K562 (cell line): Measurements from ENCODE around the gene KIF25. TPM values are rescaled to one million over a fixed set of nuclear protein-coding genes. Genes with fewer than 3 reads are reported as not detected.

Experiments
- ATF1 ChIP-seq, 2 experiments: fragments of 450-650 bp in 1 of 2; IDR thresholded peaks; 2 replicates each; pipeline ENCODE4 v1.6.1; 2016; ENCODE audit warnings: missing compliant biosample characterization in 1 of 2, missing genetic modification characterization in 1 of 2
- CEBPG ChIP-seq, 3 experiments: fragments of 200-800 bp in 1 of 3; sonication (Bioruptor generic) in 1 of 3; sonication (generic) in 1 of 3; formaldehyde crosslinking in 1 of 3; IDR thresholded peaks in 2 of 3; conservative IDR thresholded peaks in 1 of 3; 2 replicates each; pipeline versions ENCODE4 v1.6.1 to v1.8.0; 2016 to 2022; ENCODE audit warnings: missing compliant biosample characterization in 2 of 3, missing genetic modification characterization in 2 of 3, mild to moderate bottlenecking in 1 of 3, missing genetic modification reagents in 1 of 3
- CTBP1 ChIP-seq: fragments of 450-650 bp; IDR thresholded peaks from 2 replicates; pipeline ENCODE4 v1.6.1; 2016; ENCODE audit warnings: borderline replicate concordance
- EGR1 ChIP-seq: fragments of 450-650 bp; conservative IDR thresholded peaks from 2 replicates; pipeline ENCODE4 v1.6.1; 2017; ENCODE audit warnings: mild to moderate bottlenecking
- FOSL1 ChIP-seq: fragments of 200-800 bp; sonication (Bioruptor generic); conservative IDR thresholded peaks from 2 replicates; pipeline ENCODE4 v1.6.1; 2016; ENCODE audit warnings: missing genetic modification characterization, missing compliant biosample characterization
- KLF1 ChIP-seq: fragments of 450-650 bp; IDR thresholded peaks from 2 replicates; pipeline ENCODE4 v1.6.1; 2016; ENCODE audit warnings: missing genetic modification characterization, missing compliant biosample characterization
- L3MBTL2 ChIP-seq: fragments of 450-650 bp; IDR thresholded peaks from 2 replicates; pipeline ENCODE4 v1.6.1; 2016; ENCODE audit warnings: mild to moderate bottlenecking, moderate library complexity
- LEF1 ChIP-seq: fragments of 450-650 bp; IDR thresholded peaks from 2 replicates; pipeline ENCODE4 v1.6.1; 2016; ENCODE audit warnings: mild to moderate bottlenecking
- MEIS2 ChIP-seq: fragments of 450-650 bp; IDR thresholded peaks from 2 replicates; pipeline ENCODE4 v1.6.1; 2014; ENCODE audit warnings: mild to moderate bottlenecking; ENCODE audit not compliant: partially characterized antibody
- MTA2 ChIP-seq: fragments of 450-650 bp; IDR thresholded peaks from 2 replicates; pipeline ENCODE4 v1.6.1; 2016; ENCODE audit warnings: low read depth
- MXI1 ChIP-seq: IDR thresholded peaks from 2 replicates; pipeline ENCODE4 v1.6.1; 2011; ENCODE audit warnings: low read depth, mild to moderate bottlenecking, improper control_type of control experiment, low read length
- NRF1 ChIP-seq, 2 experiments: fragments of 450-650 bp; IDR thresholded peaks in 1 of 2; conservative IDR thresholded peaks in 1 of 2; 2 replicates each; pipeline ENCODE4 v1.6.1; 2014; ENCODE audit warnings: mild to moderate bottlenecking in 2 of 2
- PATZ1 ChIP-seq: fragments of 250-450 bp; sonication (Bioruptor Pico); IDR thresholded peaks from 2 replicates; pipeline ENCODE4 v1.5.0; 2020; ENCODE audit warnings: mild to moderate bottlenecking, borderline replicate concordance
- TCFL5 ChIP-seq: fragments of 250-450 bp; sonication (Bioruptor Pico); conservative IDR thresholded peaks from 2 replicates; pipeline ENCODE4 v1.6.1; 2021; ENCODE audit warnings: mild to moderate bottlenecking, moderate library complexity, matching md5 sums
- TRIM24 ChIP-seq, 2 experiments: fragments of 450-650 bp; IDR thresholded peaks; 2 replicates each; pipeline ENCODE4 v1.6.1; 2016
- XRCC3 ChIP-seq: fragments of 450-650 bp; IDR thresholded peaks from 2 replicates; pipeline ENCODE4 v1.6.1; 2017; ENCODE audit warnings: mild to moderate bottlenecking, moderate library complexity
- ZNF165 ChIP-seq: fragments of 250-450 bp; sonication (Bioruptor Pico); IDR thresholded peaks from 2 replicates; pipeline ENCODE4 v1.4.0; 2020; ENCODE audit warnings: borderline replicate concordance
- ZNF316 ChIP-seq: fragments of 450-650 bp; IDR thresholded peaks from 2 replicates; pipeline ENCODE4 v1.6.1; 2016
- ZNF830 ChIP-seq: fragments of 250-450 bp; sonication (Bioruptor Pico); IDR thresholded peaks from 2 replicates; pipeline ENCODE4 v1.5.0; 2021; ENCODE audit warnings: mild to moderate bottlenecking
- polyA plus RNA-seq, 8 experiments: library from polyadenylated mRNA; depleted of rRNA in 4 of 8; stranded (reverse) in 5 of 8; unstranded in 3 of 8; fragments of >200 nt; fragmentation: Nextera tagmentation in 2 of 8; fragmentation: Illumina TruSeq in 1 of 8; extraction: Ambion mirVana in 2 of 8; extraction: Trizol in 1 of 8; gene quantifications; 2 replicates each; pipeline versions ENCODE4 v1.2.1 to v1.2.3, GENCODE V29; 2011 to 2014; ENCODE audit warnings: inconsistent platforms in 1 of 8, missing spikeins in 1 of 8
- total RNA-seq, 7 experiments: library from RNA; depleted of rRNA in 6 of 7; stranded (reverse); fragments of >200 nt in 6 of 7; fragmentation: Illumina TruSeq in 2 of 7; extraction: Trizol in 2 of 7; gene quantifications; 2 replicates each; pipeline versions ENCODE4 v1.2.1 to v1.2.3, GENCODE V29; 2011 to 2021; ENCODE audit warnings: low replicate concordance in 1 of 7
- TF ChIP-seq, protein P1 (sequence below): IDR thresholded peaks from 2 replicates; pipeline ENCODE4 v1.6.1; 2016; ENCODE audit warnings: missing genetic modification characterization, missing compliant biosample characterization
- TF ChIP-seq, protein P2 (sequence below): fragments of 250-450 bp; sonication (Bioruptor Pico); IDR thresholded peaks from 2 replicates; pipeline ENCODE4 v1.4.0; 2020; ENCODE audit warnings: borderline replicate concordance
- TF ChIP-seq, protein P3 (sequence below): sonication (generic); formaldehyde crosslinking; IDR thresholded peaks from 2 replicates; pipeline ENCODE4 v1.9.0; 2022; ENCODE audit warnings: mild to moderate bottlenecking, missing genetic modification reagents

The KIF25 gene
- total and polyA plus RNA-seq, 9 of the 15 experiments (the other 6 are each of a cell fraction or from before 2014, with no cell fraction given), result 0.04 to 0.49 (median 0.23) TPM; not detected in 5

GRCh38 chr6:168035661-168036545, 38.4 kb downstream of the KIF25 start (continued):
- TF ChIP-seq, protein P1, sequence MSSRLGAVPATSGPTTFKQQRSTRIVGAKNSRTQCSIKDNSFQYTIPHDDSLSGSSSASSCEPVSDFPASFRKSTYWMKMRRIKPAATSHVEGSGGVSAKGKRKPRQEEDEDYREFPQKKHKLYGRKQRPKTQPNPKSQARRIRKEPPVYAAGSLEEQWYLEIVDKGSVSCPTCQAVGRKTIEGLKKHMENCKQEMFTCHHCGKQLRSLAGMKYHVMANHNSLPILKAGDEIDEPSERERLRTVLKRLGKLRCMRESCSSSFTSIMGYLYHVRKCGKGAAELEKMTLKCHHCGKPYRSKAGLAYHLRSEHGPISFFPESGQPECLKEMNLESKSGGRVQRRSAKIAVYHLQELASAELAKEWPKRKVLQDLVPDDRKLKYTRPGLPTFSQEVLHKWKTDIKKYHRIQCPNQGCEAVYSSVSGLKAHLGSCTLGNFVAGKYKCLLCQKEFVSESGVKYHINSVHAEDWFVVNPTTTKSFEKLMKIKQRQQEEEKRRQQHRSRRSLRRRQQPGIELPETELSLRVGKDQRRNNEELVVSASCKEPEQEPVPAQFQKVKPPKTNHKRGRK (tag), result no peak
- TF ChIP-seq MEIS2 (peak; percentile 50), PATZ1 (CRISPR knock-in tag) (no peak), NRF1 (conservative IDR thresholded peaks at IDR 0.05 in 1 of 2, IDR thresholded peaks at IDR 0.05 in 1 of 2) (peak in 1 of 2 experiments; percentile 19; a peak in 1 of 4 replicates), EGR1 (no peak), ZNF316 (no peak), TRIM24 (IDR thresholded peaks at IDR 0.05) (peak in 1 of 2 experiments; percentile 68; a peak in 1 of 4 replicates), KLF1 (tag) (no peak), ZNF165 (CRISPR knock-in tag) (no peak), ATF1 (CRISPR knock-in tag; IDR thresholded peaks at IDR 0.05) (no peak), ATF1 (tag; IDR thresholded peaks at IDR 0.05) (peak; percentile 80), XRCC3 (no peak), CEBPG (CRISPR knock-in tag; IDR thresholded peaks at IDR 0.05) (no peak), CEBPG (tag; conservative IDR thresholded peaks at IDR 0.05 in 1 of 2, IDR thresholded peaks at IDR 0.05 in 1 of 2) (no peak), ZNF830 (no peak), TCFL5 (CRISPR knock-in tag) (no peak), CTBP1 (peak; percentile 81; the same call in 1 of the 2 replicates), FOSL1 (tag) (peak; percentile 82), L3MBTL2 (peak; percentile 34; the same call in 1 of the 2 replicates), MXI1 (no peak), LEF1 (peak; percentile 79; the same call in 1 of the 2 replicates), MTA2 (no peak)
- TF ChIP-seq, protein P2, sequence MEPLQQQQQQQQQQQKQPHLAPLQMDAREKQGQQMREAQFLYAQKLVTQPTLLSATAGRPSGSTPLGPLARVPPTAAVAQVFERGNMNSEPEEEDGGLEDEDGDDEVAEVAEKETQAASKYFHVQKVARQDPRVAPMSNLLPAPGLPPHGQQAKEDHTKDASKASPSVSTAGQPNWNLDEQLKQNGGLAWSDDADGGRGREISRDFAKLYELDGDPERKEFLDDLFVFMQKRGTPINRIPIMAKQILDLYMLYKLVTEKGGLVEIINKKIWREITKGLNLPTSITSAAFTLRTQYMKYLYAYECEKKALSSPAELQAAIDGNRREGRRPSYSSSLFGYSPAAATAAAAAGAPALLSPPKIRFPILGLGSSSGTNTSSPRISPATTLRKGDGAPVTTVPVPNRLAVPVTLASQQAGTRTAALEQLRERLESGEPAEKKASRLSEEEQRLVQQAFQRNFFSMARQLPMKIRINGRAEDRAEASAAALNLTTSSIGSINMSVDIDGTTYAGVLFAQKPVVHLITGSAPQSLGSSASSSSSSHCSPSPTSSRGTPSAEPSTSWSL (CRISPR knock-in tag), result no peak
- TF ChIP-seq, protein P3, sequence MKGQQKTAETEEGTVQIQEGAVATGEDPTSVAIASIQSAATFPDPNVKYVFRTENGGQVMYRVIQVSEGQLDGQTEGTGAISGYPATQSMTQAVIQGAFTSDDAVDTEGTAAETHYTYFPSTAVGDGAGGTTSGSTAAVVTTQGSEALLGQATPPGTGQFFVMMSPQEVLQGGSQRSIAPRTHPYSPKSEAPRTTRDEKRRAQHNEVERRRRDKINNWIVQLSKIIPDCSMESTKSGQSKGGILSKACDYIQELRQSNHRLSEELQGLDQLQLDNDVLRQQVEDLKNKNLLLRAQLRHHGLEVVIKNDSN (CRISPR knock-in tag), result no peak; the same call in 1 of the 2 replicates
